HS-27A (cell line): ENCODE results near the gene CDR2.

ENCODE experiments used
- DNase-seq: peaks from one replicate; pipeline ENCODE4 v3.0.0-alpha.2; 2012; ENCODE audit warnings: low read depth, missing footprints

CDR2 gene

DNA sequence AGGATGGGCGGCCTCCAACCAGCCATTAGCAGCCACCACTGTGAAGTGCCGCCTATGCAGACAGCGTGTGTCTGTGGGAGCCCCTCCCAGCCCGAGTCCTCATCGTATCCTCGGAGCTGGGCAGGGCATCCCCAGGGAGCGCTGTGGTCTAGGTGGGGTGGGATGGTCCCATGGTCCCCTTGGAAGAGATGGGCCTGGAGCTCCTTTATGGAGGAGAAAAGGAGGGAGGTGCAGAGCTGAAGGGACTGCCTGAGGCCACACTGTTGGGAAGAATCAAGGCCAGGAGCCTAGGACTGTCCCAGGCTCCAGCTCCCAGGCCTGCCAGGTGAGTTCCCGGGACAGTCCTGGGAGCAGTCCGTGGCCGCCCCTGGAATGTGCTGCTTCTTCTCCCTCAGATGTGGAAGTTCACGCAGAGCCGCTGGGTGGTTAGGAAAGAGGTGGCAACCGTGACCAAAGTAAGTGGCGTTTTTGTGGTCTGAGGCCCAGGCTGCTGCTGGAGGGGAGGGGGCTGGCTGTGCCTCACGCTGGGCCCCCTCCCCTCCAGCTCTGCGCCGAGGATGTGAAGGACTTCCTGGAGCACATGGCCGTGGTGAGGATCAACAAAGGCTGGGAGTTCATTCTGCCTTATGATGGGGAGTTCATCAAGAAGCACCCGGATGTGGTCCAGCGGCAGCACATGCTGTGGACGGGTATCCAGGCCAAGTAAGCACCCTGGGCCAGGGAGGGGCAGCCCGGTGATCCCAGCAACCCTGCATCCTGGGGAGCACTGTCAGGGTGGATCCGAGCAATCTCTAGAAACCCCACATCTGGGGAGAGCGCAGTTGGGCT lies 50.2 kb downstream of the CDR2 start:
- no peak for DNase-seq

DNA sequence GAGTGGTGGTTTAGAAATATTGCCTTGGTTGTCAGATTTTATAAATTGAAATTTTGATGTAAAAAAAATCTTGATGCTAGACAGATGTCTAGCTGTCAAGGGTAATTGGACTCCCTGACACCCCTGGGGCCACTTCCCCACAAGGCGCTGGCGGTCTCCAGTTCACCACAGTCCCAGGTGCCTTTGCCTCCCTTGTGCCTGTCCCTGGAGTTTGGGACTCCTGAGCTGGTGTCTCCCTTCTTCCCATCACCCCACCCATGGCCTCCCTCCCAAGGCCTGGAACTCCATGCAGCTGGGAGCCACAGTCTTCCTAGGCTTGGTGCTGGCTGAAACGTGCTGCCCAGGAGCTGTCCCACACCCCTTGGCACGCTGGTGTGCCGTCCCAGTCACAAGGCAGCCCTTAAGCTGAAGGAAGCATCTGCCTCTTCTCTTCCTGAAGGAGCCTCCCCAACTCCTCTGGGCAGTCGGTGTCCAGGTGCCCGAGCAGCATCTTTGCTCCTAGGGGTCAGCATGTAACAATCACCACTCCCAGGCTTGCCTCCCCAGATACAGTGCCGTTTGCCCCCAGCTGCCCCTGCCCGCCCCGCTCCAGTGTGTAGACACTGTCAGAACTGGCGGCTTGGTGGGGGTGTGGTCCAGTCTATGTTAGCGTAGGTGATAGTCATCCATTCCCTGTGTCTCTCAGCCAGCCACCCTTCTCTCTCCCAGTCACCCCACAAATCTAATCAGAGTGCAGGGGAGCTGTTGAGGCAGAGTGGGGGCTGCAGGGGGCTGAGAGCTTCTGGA lies 51.1 kb downstream of the CDR2 start:
- no peak for DNase-seq

DNA sequence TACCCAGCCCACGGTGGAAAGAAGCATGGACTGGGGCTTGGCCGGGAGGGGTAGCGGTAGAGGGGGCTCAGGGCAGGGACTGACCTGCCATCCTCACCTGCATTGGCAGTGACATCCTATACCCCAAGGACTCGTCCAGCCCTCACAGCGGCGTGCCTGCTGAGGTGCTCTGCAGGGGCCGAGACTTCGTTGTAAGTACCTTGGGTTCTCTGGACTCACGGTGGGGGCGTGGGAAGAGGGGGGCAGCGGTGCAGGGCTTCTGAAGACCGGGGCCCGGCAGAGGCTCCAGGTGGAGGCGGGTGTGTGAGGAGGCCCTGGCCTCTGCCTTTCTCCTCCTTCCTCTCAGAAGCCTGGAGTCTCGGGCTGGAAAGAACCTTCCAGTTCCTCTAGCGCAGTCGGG lies 51.7 kb downstream of the CDR2 start:
- DNase-seq = no peak

DNA sequence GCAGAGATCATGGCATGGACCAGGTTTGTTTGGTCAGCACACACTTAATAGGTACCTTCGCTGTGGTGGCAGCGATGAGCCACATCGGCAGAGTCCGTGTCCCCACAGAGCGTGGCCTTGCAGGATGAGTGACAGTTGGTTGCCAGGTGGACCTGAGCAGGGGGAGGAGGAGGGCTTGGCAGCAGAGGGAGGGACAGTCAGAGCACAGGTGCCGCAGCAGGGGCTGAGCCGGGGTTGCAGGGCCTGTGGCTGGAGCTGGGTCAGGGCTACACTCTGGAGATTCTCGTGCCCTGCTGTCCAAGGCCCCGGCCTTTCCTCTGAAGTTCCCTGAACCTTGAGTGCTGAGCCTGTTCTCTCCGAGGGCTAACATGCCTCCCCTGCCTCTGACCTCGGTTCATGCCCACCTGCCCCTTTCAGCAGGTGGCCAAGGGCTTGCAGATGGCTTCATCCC lies 52.4 kb downstream of the CDR2 start:
- DNase-seq = no peak

GRCh38 chr16:22321340-22322001 lies 52.9 kb downstream of the CDR2 start:
- DNase-seq = peak; percentile 11

- no peak for DNase-seq
Measured at GRCh38 chr16:22320572-22321339, 53.7 kb downstream of the CDR2 start.

- no peak for DNase-seq
Measured at GRCh38 chr16:22318690-22319358, 55.6 kb downstream of the CDR2 start.

GRCh38 chr16:22317625-22318024 lies 56.8 kb downstream of the CDR2 start:
- DNase-seq = no peak

DNA sequence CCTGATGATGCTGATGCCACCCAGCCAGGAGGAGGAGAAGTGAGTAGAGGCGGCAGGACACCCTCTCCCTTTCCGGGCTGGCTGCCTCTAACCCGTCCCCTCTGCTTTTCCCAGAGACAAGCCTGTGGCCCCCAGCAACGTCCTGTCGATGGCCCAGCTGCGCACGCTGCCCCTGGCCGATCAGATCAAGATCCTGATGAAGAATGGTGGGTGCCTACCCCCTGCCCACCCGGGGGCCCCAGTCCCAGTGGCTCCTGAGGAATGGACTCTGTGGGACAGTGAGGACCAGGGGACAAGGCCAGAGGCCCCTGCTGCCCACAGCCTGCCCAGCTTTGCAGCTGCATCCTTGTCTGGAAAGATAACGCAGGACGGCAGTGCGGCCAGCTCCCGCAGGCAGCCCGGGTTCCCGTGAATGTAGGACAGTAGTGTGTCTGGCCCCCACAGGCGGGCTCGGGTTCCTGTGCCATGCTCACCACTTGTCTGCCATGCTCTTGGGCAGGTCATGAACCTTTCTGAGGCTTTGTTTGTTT lies 57.4 kb downstream of the CDR2 start:
- no peak for DNase-seq

GRCh38 chr16:22316411-22316811 lies 58.0 kb downstream of the CDR2 start:
- DNase-seq = no peak

DNA sequence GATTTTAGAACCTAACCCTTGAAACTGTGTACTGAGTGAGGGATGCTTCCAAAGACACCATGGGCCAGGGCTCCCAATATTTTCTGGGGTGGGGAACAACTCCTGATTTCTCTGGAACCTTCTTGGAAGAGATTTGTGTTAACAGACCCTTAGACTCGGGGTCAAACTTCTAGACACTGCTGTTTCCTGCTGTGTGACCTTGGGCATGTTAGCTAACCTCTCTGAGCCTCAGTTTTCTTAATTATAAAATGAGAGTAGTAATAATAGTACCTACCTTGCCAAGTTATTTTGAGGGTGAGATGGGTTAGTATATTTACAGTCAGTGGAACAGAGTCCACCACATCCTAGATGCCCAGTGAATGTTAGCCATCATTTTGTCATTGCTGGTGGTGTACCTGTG lies 58.4 kb downstream of the CDR2 start:
- DNase-seq = no peak

DNA sequence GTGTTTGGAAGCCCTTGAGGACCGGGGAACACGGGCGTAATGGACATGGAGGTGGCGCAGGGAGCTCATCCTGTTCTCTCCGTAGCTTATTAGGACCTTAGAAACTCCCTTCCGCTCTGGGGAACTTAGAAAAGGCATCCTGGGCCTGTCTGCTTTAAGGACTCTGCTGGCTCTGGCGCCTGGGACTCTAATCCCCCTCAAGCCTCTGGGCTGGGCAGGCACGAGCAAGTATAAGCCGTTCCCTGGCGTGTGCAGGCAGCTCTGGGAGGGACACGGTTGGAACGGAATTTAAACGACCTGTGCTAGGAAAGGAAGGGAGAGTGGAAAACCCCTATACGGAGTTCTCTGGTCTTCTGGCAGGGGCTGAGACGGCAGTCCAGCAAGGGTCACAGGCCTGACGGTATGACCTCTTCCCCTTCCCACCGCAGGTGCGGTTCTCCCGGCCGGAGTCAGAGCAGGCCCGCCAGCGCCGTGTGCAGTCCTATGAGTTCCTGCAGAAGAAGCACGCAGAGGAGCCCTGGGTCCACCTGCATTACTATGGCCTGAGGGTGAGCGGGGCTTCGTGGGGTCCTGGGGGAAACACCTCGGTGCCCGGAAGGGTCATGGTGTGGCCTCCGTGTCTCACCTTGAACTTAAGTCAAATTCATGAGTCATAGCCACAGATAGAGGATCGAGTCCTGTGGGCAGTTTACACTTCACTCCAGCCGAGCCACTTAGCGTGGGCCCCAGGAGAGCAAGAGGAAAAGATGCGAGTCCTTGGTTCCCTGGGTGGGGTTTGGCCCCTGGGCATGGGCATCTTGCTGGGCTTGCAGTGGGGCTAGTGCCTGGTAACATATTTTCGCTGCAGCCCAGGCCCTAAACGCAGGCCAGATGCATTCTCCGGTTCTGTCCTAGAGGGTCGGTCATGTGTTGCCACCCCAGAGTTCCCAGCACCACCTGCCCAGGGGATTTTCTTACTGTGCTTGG lies 59.5 kb downstream of the CDR2 start:
- DNase-seq = no peak

GRCh38 chr16:22313876-22314470 lies 60.4 kb downstream of the CDR2 start:
- no peak for DNase-seq

DNA sequence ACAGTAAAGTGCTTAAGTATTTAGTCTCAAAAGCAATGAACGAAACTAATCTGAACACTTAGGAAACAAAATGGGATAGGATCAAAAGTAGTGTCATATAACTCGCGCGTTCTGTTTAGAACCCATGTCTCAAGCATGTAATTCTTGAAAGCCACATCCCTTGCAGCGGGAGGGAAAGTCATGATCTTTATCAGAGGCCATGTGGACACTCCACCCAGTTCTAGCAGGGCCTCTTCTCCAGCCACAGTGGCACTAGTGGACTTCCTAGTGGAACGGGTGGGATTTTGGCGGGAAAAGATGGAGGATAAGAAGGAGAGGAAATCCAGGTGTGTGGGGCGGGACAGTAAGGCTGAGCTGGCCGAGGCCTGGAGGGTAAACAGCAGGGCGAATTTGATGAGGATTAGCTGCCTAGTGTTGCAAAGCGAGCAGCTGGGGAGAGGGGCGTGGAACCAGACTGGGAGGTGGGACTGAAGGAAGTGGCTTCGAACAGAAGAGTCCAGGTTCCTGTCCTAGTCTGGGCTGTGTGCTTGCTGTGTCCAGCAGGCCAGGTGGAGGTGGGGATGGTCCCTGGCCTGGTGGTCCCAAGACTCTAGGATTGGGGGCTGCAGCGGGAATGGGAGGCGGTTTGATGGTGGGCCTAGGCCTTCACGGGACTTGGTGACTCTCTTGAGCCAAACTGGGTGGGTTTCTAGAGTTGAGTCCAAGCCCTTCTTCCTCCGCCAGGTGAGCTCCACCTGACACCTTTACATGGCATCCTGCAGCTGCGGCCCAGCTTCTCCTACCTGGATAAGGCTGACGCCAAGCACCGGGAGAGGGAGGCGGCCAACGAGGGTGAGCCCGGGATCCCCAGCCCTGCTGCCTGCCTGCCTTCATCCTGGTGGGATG lies 61.3 kb downstream of the CDR2 start:
- no peak for DNase-seq

- DNase-seq = no peak
Measured at GRCh38 chr16:22311520-22311919, 62.9 kb downstream of the CDR2 start.

DNA sequence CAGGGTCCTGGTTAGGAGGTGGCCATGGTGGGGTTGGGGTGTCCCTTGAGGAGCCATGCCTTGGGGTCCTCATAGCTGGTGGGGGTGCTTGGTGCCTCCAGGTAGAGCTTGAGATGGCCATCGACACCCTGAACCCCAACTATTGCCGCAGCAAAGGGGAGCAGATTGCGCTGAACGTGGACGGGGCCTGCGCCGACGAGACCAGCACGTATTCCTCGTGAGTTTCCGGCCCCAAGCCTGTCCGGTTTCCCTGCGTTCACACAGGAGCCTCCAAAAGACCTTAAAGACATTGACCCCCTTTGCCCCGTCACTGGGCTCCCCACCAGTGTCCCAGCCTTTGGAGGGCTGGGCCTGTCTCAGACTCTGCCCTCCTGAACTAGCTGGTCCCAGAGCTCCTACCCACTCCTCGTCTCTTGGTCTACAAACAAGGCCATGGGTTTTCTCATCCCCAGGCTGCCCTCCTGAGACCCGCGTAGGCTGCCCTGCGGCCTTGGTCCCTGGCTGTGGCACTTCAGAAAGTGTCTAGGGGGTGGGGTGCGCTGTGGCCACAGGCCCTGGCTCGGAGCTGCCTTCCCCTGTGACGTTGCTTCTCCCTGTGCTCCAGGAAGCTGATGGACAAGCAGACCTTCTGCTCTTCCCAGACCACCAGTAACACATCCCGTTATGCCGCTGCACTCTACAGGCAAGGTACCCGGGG lies 65.4 kb downstream of the CDR2 start:
- DNase-seq = no peak

DNA sequence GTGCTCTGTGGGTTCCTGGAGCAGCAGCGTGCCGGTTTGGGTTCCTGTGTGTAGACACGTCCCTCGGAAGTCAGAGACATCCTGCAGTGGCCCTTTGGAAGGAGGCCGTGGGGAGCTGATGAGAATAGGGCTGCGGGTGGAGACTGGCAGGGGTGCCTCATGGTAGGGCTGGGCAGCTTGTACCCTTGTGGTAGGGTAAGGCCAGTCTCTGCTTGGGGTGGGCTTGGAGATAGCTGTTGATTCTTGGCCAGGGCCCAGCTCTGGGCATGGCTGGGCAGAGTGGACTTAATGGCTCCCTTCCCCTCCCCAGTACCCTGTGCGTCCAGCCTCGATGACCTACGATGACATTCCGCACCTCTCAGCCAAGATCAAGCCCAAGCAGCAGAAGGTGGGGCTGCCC lies 66.6 kb downstream of the CDR2 start:
- DNase-seq = no peak

- DNase-seq = no peak
Measured at GRCh38 chr16:22306788-22307187, 67.6 kb downstream of the CDR2 start.
